Placental pericyte (primary cell): ENCODE data around the gene FGFRL1. TPM values are rescaled to one million over a fixed set of nuclear protein-coding genes. Genes with fewer than 3 reads are reported as not detected.

Source experiments
- total RNA-seq: library from RNA; depleted of rRNA; stranded (reverse); fragments of >200 nt; gene quantifications from 2 replicates; pipeline ENCODE4 v1.2.3, GENCODE V29; 2012

The FGFRL1 gene, protein sequence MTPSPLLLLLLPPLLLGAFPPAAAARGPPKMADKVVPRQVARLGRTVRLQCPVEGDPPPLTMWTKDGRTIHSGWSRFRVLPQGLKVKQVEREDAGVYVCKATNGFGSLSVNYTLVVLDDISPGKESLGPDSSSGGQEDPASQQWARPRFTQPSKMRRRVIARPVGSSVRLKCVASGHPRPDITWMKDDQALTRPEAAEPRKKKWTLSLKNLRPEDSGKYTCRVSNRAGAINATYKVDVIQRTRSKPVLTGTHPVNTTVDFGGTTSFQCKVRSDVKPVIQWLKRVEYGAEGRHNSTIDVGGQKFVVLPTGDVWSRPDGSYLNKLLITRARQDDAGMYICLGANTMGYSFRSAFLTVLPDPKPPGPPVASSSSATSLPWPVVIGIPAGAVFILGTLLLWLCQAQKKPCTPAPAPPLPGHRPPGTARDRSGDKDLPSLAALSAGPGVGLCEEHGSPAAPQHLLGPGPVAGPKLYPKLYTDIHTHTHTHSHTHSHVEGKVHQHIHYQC
- 15.9 and 30.4 TPM in 2 replicates for total RNA-seq

DNA sequence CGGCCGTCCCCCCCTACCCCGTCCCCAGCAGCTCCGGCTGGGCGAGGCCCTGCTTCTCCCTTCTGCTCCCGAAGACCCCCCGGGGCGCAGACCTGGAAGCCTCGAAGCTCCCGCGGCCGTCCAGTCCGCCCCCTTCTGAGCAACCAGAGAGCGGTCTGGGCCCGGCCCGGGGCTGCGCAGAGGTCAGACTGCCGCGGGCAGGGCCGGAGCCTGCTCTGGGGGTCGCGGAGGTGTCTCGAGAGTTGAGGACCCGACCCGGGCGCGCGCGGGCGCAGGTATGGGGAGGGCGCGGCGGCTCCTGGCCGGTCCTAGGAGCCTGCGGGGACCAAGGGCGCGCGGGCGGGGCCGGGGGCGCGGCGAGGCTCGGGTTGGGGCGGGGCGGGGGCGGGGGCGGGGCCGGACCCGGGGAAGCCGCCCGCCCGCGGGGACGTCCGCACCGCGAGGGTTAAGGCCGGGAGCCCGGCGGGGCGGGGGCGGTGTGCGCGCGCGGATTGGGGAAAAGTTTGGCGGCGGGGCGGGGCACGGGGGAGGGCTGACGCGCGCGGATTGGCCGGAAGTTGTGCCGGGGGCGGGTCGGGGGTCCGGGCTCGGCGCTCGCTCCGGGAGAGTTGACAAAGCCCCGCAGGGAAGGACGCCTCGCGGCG is at the start of gene FGFRL1:
Gene FGFRL1 (plus strand): TSS at position 605 of the 644 bp plus-strand sequence. CDS start 860 bp downstream, outside the sequence.

DNA sequence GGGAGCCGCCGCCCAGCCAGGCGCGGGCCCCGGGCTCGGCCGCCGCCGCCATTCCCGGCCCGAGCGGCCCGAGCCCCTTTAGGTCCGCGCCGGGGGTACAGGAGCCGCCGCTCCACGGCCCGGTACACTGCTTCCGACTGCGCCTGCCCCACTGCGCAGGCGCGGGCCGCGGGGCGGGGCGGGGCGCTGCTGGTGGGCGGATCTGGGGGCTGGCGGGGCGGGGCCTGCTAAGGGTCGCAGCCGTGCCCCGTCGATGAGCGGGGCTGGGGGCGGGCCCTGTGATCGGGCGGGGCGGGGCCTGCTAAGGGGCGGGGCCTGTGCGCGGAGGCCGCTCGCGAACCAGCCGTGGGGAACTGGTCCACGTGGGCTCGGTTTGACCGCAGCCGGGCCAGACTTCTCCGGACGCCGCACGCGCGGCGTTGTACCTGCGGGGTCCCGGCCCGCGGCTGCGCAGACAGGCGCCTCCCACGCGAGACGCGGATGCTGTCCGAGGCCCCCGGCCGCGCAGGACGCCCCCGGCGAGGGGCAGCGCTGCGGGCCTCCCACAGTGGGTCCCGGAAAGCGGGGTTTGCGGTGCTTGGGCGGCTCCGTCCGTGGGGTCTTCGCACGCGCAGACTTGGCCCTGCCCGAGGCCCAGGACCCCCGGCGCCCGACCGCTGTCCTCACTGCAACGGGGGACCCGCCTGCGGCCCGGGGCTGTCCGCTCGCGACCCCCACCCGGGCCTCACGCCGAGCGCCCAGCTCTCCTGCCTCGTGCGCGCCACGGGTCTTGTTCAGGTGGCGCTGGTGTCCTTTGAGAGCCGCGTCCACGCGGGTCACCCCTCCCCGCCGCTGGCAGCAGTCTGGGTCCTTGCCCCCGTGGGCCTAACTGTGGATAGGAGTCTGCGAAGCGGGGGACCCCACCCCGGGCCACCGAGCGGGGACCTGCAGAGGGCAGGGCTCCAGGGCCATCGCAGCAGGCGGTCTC is 37.7 kb upstream of the FGFRL1 start, which contains the start of gene DGKQ:
Gene DGKQ (minus strand): TSS at position 139 of the 967 bp plus-strand sequence. CDS start 87 bp downstream, at position 52.

DNA sequence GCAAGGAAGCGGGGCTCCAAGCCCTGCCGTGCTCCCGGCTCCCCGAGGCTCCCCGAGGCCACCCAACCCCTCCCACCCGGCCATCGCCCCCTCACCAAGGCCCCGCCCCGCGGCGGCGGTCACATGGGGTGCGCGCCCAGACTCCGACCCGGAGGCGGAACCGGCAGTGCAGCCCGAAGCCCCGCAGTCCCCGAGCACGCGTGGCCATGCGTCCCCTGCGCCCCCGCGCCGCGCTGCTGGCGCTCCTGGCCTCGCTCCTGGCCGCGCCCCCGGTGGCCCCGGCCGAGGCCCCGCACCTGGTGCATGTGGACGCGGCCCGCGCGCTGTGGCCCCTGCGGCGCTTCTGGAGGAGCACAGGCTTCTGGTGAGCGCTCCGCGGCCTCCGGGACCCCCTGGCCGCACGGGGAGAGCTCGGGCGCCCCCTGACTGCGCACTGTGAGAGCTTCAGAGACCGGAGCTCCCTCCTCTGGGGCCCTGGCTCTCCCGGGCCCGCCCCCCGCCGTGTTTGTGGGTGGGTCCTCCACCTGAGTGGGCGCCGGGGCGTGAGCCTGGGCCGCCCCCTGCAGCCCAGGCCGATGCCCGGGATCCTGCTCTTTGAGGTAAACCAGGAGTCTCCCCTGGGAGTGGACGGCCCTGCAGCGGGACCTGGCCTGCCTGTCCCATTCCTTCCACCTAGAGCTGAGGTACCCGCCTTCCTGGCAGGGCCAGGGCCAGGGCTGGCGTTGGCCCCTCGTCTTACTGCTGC is 24.4 kb upstream of the FGFRL1 start, which contains the start of gene IDUA:
Gene IDUA (plus strand): TSS at position 166 of the 745 bp plus-strand sequence. CDS start 41 bp downstream, at position 207.

DNA sequence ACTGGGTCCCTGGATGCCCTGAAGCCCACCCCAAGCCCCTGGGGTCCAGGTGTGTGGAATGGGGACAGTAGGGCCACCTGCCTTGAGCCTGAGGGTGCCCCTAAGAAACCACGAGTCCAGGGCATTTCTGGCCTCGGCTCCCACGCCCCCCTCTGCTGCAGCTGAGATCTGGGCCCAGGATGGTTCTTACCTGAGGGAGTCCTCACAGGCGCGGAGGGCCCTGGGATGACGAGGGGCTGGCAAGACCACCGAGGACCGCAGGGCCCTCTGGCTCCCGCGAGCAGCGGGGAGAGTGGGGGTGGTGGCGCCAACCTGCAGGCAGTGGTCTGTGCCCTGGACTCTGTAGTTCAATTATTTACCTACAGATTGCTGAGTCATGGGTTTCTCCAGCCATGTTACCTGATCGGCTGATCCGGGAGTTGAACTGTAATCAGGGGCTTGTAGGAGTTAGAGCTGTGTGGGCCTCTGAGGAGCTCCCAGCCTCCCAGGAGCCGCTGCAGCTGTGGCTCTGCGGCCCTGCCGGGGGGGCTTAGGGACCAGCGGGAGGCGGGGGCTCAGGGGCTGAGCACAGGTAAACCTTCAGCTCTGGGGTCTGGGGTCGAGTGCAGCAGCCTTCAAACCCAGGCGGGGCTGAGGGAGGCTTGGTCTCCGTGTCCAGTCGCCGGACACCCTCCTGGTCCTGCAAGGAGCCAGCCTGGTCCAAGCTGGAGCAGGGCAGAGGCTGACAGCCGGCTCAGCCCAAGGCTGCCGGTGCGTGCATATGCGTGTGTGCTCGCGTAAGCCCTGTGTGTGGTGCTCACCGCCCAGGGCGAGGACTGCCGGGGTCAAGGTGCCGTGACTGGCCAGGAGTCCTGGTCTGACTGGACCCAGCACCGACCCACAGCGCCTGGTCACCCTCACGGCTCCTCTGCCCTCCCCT is 18.1 kb upstream of the FGFRL1 start, which contains the start of gene SLC26A1:
Gene SLC26A1 (minus strand): TSS at position 294 of the 919 bp plus-strand sequence. CDS start 1,701 bp downstream, outside the sequence.

Other genes with a start within 250 kb of the FGFRL1 start
- not detected in 2 replicates for gene CPLX1, start 185.5 kb upstream of the FGFRL1 start, total RNA-seq
- 73.1 and 117 TPM in 2 replicates for gene GAK, start 79.3 kb upstream of the FGFRL1 start, total RNA-seq
- 11.6 and 12.3 TPM in 2 replicates for gene TMEM175, start 79.2 kb upstream of the FGFRL1 start, total RNA-seq
- 25.2 and 30.2 TPM in 2 replicates for gene DGKQ, start 38.1 kb upstream of the FGFRL1 start, total RNA-seq
- 17.0 and 17.9 TPM in 2 replicates for gene IDUA, start 24.6 kb upstream of the FGFRL1 start, total RNA-seq
- 0.14 and 0.22 TPM in 2 replicates for gene SLC26A1, start 18.2 kb upstream of the FGFRL1 start, total RNA-seq
- gene RNF212, start 101.9 kb downstream of the FGFRL1 start, total RNA-seq: 0.72 and 2.6 TPM in 2 replicates
- 479 and 1,063 TPM in 2 replicates for gene SPON2, start 161.0 kb downstream of the FGFRL1 start, total RNA-seq
- 329 and 416 TPM in 2 replicates for gene CTBP1, start 237.5 kb downstream of the FGFRL1 start, total RNA-seq